Astrocyte (in vitro differentiated cells and primary cell): ENCODE measurements around the gene BTBD1.

Source experiments
- CTCF ChIP-seq: IDR thresholded peaks from 2 replicates; pipeline ENCODE4 v1.5.1; 2011; ENCODE audit warnings: low read depth, mild to moderate bottlenecking, inconsistent platforms, low read length, moderate library complexity; ENCODE audit not compliant: insufficient read depth
- EZH2 ChIP-seq: IDR thresholded peaks from 2 replicates; pipeline ENCODE4 v1.6.1; 2012; ENCODE audit warnings: mild to moderate bottlenecking, low read length, inconsistent platforms; ENCODE audit not compliant: insufficient read depth

GRCh38 chr15:83112233-83112955, 45.3 kb upstream of the BTBD1 start:
- TF ChIP-seq EZH2 (no peak), CTCF (no peak)
